ENCODE measurements around the gene OSBPL8.

- TF ChIP-seq ZNF274 (IDR thresholded peaks at IDR 0.05; ENCODE audit: low read depth, low read length) (no peak), YY1 (IDR thresholded peaks at IDR 0.05; ENCODE audit: insufficient read depth, insufficient read length) (no peak), SUZ12 (IDR thresholded peaks at IDR 0.05; ENCODE audit: extremely low read depth, insufficient read depth, insufficient read length) (no peak)
These were observed 55.0 kb downstream of the OSBPL8 start for GRCh38 chr12:76504606-76505005.
